ENCODE results near the gene LDLR.
"Not testable (repeated sequence)": the region's sequence is repeated elsewhere in the genome, so short reads cannot be mapped to it uniquely, and the experiment has no call there.

The LDLR gene

GRCh38 chr19:11176466-11177193 lies 87.4 kb downstream of the LDLR start:
- no peak for DNase-seq

- DNase-seq: no peak
Measured at GRCh38 chr19:11177592-11177991, 88.3 kb downstream of the LDLR start.

GRCh38 chr19:11179145-11179465 lies 89.8 kb downstream of the LDLR start:
- not testable (repeated sequence) for DNase-seq

- DNase-seq: no peak
Measured at GRCh38 chr19:11179716-11180297, 90.5 kb downstream of the LDLR start.

- DNase-seq: no peak
Measured at GRCh38 chr19:11180346-11180745, 91.1 kb downstream of the LDLR start.

- DNase-seq: not testable (repeated sequence)
Measured at GRCh38 chr19:11180975-11181374, 91.7 kb downstream of the LDLR start.

- no peak for DNase-seq
Measured at GRCh38 chr19:11181488-11181887, 92.2 kb downstream of the LDLR start.

Measured in CD4-positive, alpha-beta T cell treated with Interferon alpha-2 for 1 hour (primary cell).